Activated CD8-positive, alpha-beta memory T cell treated with anti-CD3 and anti-CD28 coated beads, Interleukin-2, amount 10 ng/mL, durations not matched to agents 7 days and 5 days (primary cell): ENCODE measurements around the gene ZFP36L1. TPM values are rescaled to one million over a fixed set of nuclear protein-coding genes. Genes with fewer than 3 reads are reported as not detected.

Experiments
- ATAC-seq: fragments of 150-1000 bp; cut with Tn5 transposase; one replicate; pipeline ENCODE4 v1.10.0; 2021; ENCODE audit warnings: moderate library complexity
- CTCF ChIA-PET: fragments of 350-600 bp; sonication (Branson Sonifier 250); formaldehyde crosslinking; loops from one replicate; lab custom pipeline; 2021; ENCODE audit warnings: antibody characterized with exemption; lab: Charles Lee
- DNase-seq: peaks from one replicate; pipeline ENCODE4 v3.0.0-alpha.2; 2020
- H3K27ac Mint-ChIP-seq: one replicate; pipeline ENCODE4 v1.8.0; 2021; ENCODE audit warnings: mild to moderate bottlenecking, mixed read lengths
- H3K27me3 Mint-ChIP-seq: one replicate; pipeline ENCODE4 v1.8.0; 2021; ENCODE audit warnings: mixed read lengths
- H3K36me3 Mint-ChIP-seq: one replicate; pipeline ENCODE4 v1.8.0; 2021; ENCODE audit warnings: mild to moderate bottlenecking, mixed read lengths
- H3K4me1 Mint-ChIP-seq: one replicate; pipeline ENCODE4 v1.8.0; 2021; ENCODE audit warnings: mixed read lengths
- H3K4me3 Mint-ChIP-seq: one replicate; pipeline ENCODE4 v1.8.0; 2021; ENCODE audit warnings: mild to moderate bottlenecking, moderate library complexity, mixed read lengths
- H3K9me3 Mint-ChIP-seq: one replicate; pipeline ENCODE4 v1.8.0; 2022; ENCODE audit warnings: low read depth, mixed read lengths
- total RNA-seq, 2 experiments: library from RNA; stranded (reverse); gene quantifications; one replicate each; pipeline ENCODE4 v1.2.3, GENCODE V29; 2021

ZFP36L1 gene
- total RNA-seq, 2 experiments from 2014 or later, result 53.6 to 85.6 TPM

DNA sequence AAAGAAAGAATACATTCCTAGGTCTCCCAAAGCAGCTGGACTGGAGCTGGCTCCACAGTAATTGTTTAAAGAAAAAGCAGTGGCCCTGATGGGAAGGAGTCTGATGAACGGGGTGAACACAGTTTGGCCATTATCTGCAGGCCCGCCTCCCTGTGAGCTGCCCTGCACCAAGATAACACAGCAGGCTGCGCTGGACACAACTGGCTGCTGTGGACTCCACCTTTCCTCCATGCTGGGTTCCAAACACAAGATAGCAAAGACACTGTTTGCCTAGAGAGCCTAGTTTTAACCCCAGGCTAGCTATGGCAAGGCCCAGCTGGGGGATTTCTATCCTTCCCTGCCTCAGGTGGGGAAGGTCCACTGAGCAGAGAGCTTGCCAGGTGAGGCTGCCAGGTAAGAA, 34.6 kb downstream of the ZFP36L1 start:
- H3K4me3 Mint-ChIP-seq, result no peak overlapping the region
- H3K27me3 Mint-ChIP-seq, result no peaks in the 10 kb centered on the region
- no peak overlapping the region for H3K27ac Mint-ChIP-seq
- H3K36me3 Mint-ChIP-seq, result no peaks in the 10 kb centered on the region
- ATAC-seq (no peak), DNase-seq (no peak)
- no peaks in the 10 kb centered on the region for H3K9me3 Mint-ChIP-seq
- CTCF ChIA-PET, result no interaction called here
- H3K4me1 Mint-ChIP-seq, result peaks cover 11% of the 10 kb centered on the region

GRCh38 chr14:68757618-68758081, 35.2 kb downstream of the ZFP36L1 start:
- DNase-seq (no peak), ATAC-seq (no peak)
- CTCF ChIA-PET, result interaction anchor here (1.9 kb wide), 1 partner anchor 10 kb away, joined by 4 read pairs; no protein-coding TSS in a partner anchor
- Mint-ChIP-seq H3K4me1 (peaks cover 11% of the 10 kb centered on the region), H3K27ac (no peak overlapping the region), H3K9me3 (no peaks in the 10 kb centered on the region), H3K36me3 (no peaks in the 10 kb centered on the region), H3K27me3 (no peaks in the 10 kb centered on the region), H3K4me3 (no peak overlapping the region)

- DNase-seq (no peak), ATAC-seq (no peak)
- Mint-ChIP-seq H3K4me3 (no peak overlapping the region), H3K27me3 (no peaks in the 10 kb centered on the region), H3K9me3 (no peaks in the 10 kb centered on the region), H3K4me1 (peaks cover 11% of the 10 kb centered on the region), H3K27ac (no peak overlapping the region), H3K36me3 (no peaks in the 10 kb centered on the region)
- CTCF ChIA-PET, result interaction anchor here (1.9 kb wide), 1 partner anchor 11 kb away, joined by 4 read pairs; no protein-coding TSS in a partner anchor
Measured at GRCh38 chr14:68756734-68757133, 36.1 kb downstream of the ZFP36L1 start.

GRCh38 chr14:68756000-68756481, 36.8 kb downstream of the ZFP36L1 start:
- DNase-seq (no peak), ATAC-seq (no peak)
- no peak overlapping the region for H3K4me3 Mint-ChIP-seq
- H3K36me3 Mint-ChIP-seq, result no peaks in the 10 kb centered on the region
- peaks cover 11% of the 10 kb centered on the region for H3K4me1 Mint-ChIP-seq
- CTCF ChIA-PET, result interaction anchor here (1.9 kb wide), 1 partner anchor 11 kb away, joined by 4 read pairs; no protein-coding TSS in a partner anchor
- no peaks in the 10 kb centered on the region for H3K27me3 Mint-ChIP-seq
- H3K9me3 Mint-ChIP-seq, result no peaks in the 10 kb centered on the region
- H3K27ac Mint-ChIP-seq, result no peak overlapping the region

GRCh38 chr14:68755016-68755353, 37.9 kb downstream of the ZFP36L1 start:
- ATAC-seq, result no peak
- Mint-ChIP-seq H3K27ac (no peak overlapping the region), H3K27me3 (no peaks in the 10 kb centered on the region), H3K36me3 (no peaks in the 10 kb centered on the region), H3K4me1 (peaks cover 11% of the 10 kb centered on the region), H3K9me3 (no peaks in the 10 kb centered on the region), H3K4me3 (no peak overlapping the region)
- CTCF ChIA-PET, result no interaction called here
- no peak for DNase-seq

DNA sequence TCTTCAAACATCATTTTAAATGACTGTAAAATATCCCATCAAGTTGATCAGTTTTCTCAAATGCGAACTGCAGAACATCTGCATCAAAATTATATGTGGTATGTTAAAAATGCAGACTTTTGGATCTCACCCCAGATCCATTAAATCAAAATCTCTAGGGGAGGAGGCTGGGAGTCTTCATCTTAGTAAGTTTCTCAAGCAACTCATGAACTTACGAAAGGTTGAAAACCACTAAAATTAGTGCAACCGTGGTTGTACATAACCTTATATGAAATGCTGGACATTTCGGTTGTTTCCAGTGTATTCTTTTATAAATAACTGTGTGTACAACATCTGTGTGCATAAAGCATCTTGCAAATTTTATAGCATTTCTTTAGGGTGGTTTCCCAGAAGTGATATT, 39.2 kb downstream of the ZFP36L1 start:
- H3K36me3 Mint-ChIP-seq, result no peaks in the 10 kb centered on the region
- CTCF ChIA-PET, result no interaction called here
- H3K4me1 Mint-ChIP-seq, result peaks cover 11% of the 10 kb centered on the region
- no peaks in the 10 kb centered on the region for H3K27me3 Mint-ChIP-seq
- no peaks in the 10 kb centered on the region for H3K9me3 Mint-ChIP-seq
- H3K27ac Mint-ChIP-seq, result no peak overlapping the region
- no peak for ATAC-seq
- H3K4me3 Mint-ChIP-seq, result no peak overlapping the region
- no peak for DNase-seq

DNA sequence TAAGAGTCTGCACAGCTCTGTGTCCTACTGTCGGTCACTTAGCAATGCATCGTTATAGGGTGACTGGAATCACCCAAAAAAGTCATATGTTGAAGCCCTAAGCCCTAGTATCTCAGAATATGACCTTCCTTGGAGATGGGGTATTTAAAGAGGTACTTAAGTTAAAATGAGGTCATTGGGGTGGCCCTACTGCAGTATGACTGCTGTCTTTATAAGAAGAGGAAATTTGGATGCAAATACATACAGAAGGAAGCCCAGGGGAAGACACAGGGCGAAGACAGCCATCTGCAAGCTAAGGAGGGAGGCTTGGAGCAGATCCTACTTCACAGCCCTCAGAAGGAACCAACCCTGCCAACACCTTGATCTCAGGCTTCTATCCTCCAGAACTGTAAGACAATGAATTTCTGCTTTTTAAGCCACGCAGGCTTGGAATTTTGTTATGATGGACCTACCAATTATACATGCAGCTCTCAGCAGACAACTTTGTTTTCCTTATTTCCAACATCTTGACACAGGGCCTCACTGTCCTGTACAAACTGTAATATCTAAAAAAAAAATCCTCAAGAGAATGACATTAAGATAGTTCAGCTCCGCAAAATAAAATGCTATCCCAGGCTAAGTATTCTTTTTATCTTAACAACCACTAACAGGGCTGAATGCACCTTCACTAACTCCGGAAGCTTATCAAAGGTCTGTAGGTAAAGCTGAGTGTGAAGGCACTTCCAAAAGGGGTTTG, 40.4 kb downstream of the ZFP36L1 start:
- H3K36me3 Mint-ChIP-seq, result no peaks in the 10 kb centered on the region
- no peak for ATAC-seq
- DNase-seq, result no peak
- H3K4me3 Mint-ChIP-seq, result no peak overlapping the region
- peaks cover 2% of the 10 kb centered on the region for H3K4me1 Mint-ChIP-seq
- H3K9me3 Mint-ChIP-seq, result no peaks in the 10 kb centered on the region
- H3K27me3 Mint-ChIP-seq, result no peaks in the 10 kb centered on the region
- H3K27ac Mint-ChIP-seq, result no peak overlapping the region
- CTCF ChIA-PET, result no interaction called here

DNA sequence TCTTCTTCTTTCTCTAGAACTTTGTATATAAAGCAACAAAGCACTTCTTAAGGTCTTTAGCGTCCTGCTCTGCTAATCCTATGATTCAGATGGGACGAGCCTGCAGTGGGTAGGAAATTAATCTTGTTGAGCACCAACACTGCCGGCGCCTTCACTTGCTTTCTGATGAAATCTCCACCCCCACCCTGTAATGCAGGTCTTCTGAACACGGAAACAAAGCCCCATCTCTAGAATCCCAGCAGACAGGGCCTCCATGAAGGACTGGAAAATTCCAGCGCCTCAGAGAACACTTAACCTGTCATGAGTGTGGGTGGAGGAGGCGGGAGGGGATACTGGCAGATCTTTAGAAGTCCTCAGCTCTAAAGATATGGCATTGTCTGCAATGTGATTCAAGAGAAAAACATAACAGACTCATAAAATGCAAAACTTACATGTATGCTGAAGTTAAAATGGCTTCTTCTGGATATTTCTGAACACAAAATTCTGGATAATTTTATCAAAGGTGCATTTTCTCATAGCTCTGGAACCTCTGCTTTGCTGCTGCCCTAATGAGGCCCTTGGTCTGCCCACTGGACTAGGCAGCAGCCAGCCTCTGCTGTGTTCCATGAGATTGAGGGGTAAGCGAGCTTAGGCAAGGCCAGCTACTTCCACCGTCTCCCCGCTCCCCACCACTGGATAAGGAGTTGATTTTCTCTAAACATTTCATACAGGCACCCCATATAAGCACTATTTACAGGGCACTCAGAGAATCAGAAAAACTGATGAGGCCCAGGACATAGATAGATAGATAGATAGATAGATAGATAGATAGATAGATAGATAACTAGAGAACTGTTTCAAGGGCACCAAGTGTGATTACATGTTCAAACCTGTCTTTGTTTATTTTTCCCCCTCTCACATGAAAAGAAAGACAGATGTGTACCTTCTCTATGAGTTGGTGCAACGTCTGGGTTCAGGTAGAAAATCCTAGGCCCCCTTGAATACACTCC, 43.1 kb downstream of the ZFP36L1 start:
- Mint-ChIP-seq H3K36me3 (no peaks in the 10 kb centered on the region), H3K27me3 (no peaks in the 10 kb centered on the region), H3K4me1 (no peaks in the 10 kb centered on the region), H3K4me3 (no peak overlapping the region), H3K27ac (no peak overlapping the region), H3K9me3 (no peaks in the 10 kb centered on the region)
- CTCF ChIA-PET, result no interaction called here
- no peak for ATAC-seq
- DNase-seq, result no peak

- no peaks in the 10 kb centered on the region for H3K36me3 Mint-ChIP-seq
- ATAC-seq, result no peak
Measured at GRCh38 chr14:68748691-68749090, 44.2 kb downstream of the ZFP36L1 start.

DNA sequence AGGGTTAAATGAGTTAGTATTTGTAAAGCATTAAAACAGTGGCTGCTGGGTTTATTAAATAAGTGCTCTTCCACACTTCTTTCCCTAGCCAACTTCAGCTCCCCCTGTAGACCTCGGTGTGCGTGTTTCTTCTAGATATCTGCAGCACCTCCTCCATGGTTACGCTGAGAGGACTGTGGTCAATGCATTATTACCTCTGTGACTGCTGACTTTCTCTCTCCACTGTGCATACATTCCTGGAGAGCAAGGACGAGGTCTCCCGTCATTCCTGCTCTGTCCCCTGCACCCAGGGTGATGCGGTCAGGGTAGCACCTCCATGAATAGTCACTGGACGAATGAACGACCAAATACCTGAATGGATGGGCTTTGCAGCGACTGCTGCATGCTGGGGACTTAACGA, 44.6 kb downstream of the ZFP36L1 start:
- DNase-seq, result no peak
- no peak overlapping the region for H3K4me3 Mint-ChIP-seq
- no peak overlapping the region for H3K27ac Mint-ChIP-seq
- CTCF ChIA-PET, result no interaction called here
- no peaks in the 10 kb centered on the region for H3K9me3 Mint-ChIP-seq
- H3K27me3 Mint-ChIP-seq, result no peaks in the 10 kb centered on the region
- ATAC-seq, result no peak
- no peaks in the 10 kb centered on the region for H3K4me1 Mint-ChIP-seq
- no peaks in the 10 kb centered on the region for H3K36me3 Mint-ChIP-seq

More at GRCh38 chr14:68748691-68749090, 44.2 kb downstream of the ZFP36L1 start:
- no peaks in the 10 kb centered on the region for H3K9me3 Mint-ChIP-seq
- no peaks in the 10 kb centered on the region for H3K27me3 Mint-ChIP-seq
- no peak overlapping the region for H3K27ac Mint-ChIP-seq
- H3K4me1 Mint-ChIP-seq, result no peaks in the 10 kb centered on the region
- no peak for DNase-seq
- H3K4me3 Mint-ChIP-seq, result no peak overlapping the region
- CTCF ChIA-PET, result no interaction called here

GRCh38 chr14:68747393-68747792, 45.5 kb downstream of the ZFP36L1 start:
- no peak for DNase-seq
- CTCF ChIA-PET, result no interaction called here
- Mint-ChIP-seq H3K36me3 (no peaks in the 10 kb centered on the region), H3K4me3 (no peak overlapping the region), H3K27ac (no peak overlapping the region), H3K9me3 (no peaks in the 10 kb centered on the region), H3K4me1 (no peaks in the 10 kb centered on the region), H3K27me3 (no peaks in the 10 kb centered on the region)
- ATAC-seq, result no peak

- Mint-ChIP-seq H3K27me3 (no peaks in the 10 kb centered on the region), H3K4me1 (no peaks in the 10 kb centered on the region), H3K36me3 (peaks cover 1% of the 10 kb centered on the region), H3K4me3 (no peak overlapping the region), H3K9me3 (peaks cover 6% of the 10 kb centered on the region), H3K27ac (no peak overlapping the region)
- ATAC-seq, result no peak
- no peak for DNase-seq
- CTCF ChIA-PET, result interaction anchor here (1.1 to 1.9 kb wide), 2 partner anchors 9 to 11 kb away, joined by 5 to 8 read pairs; no protein-coding TSS in a partner anchor
Measured at GRCh38 chr14:68744613-68745012, 48.3 kb downstream of the ZFP36L1 start.

DNA sequence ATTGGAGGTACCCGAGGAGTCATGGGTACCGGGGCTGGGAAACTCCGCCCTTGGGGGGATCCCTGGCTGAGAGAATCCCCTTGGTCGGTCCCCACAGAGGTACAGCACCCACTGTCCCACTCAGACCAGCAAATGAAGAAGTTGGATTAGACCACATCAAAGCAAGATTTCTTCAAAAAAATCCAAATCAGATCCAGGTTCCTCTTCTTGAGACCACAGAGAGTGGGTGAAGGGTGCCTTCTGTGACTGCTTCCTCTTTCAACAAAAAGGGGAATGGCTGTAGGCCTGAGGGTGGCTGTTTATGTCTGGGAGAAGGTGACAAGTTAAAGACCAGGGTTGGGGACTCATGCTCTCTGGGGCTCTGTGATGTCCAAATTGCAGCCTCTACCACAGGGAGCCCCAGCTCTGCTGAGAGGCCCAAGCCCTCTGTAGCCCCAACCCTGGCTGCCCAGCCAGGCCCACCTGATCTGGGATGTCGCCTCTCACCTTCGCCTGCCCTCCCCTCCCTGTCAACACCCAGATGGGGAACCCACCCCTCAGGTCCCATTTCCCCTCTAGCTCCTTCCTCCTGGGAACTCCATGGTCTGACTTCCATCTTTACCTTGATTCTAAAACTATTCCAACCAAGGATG, 50.9 kb downstream of the ZFP36L1 start:
- H3K4me1 Mint-ChIP-seq, result no peaks in the 10 kb centered on the region
- H3K36me3 Mint-ChIP-seq, result peaks cover 1% of the 10 kb centered on the region
- H3K4me3 Mint-ChIP-seq, result no peak overlapping the region
- ATAC-seq (no peak), DNase-seq (no peak)
- peaks cover 6% of the 10 kb centered on the region for H3K9me3 Mint-ChIP-seq
- H3K27ac Mint-ChIP-seq, result no peak overlapping the region
- CTCF ChIA-PET, result no interaction called here
- H3K27me3 Mint-ChIP-seq, result no peaks in the 10 kb centered on the region
